CD14-positive monocyte (primary cell): ENCODE measurements around the gene CCT3. TPM values are rescaled to one million over a fixed set of nuclear protein-coding genes. Genes with fewer than 3 reads are reported as not detected.

ENCODE experiments used
- DNase-seq, 3 donors: peaks; one replicate each; pipeline ENCODE4 v3.0.0-alpha.2; 2011 to 2022
- H2AFZ ChIP-seq: 2 replicates; pipeline ENCODE4 v1.6.0; 2012; ENCODE audit warnings: mild to moderate bottlenecking, low read depth, low read length, inconsistent platforms; ENCODE audit not compliant: insufficient read depth, poor library complexity, severe bottlenecking
- H3K27ac ChIP-seq, 2 donors: 1 replicate in 1 of 2; 2 replicates in 1 of 2; pipeline ENCODE4 v1.5.1; 2012 to 2013; ENCODE audit warnings: low read length in 2 of 2, control low read depth in 1 of 2, inconsistent platforms in 1 of 2, low read depth in 1 of 2, mild to moderate bottlenecking in 1 of 2
- H3K27me3 ChIP-seq, 2 donors: one replicate each; pipeline versions ENCODE4 v1.6.0 to v1.6.1; 2011 to 2013; ENCODE audit warnings: low read length in 2 of 2; ENCODE audit not compliant: control insufficient read depth in 2 of 2, insufficient read depth in 2 of 2
- H3K36me3 ChIP-seq, 2 donors: replicated peaks in 1 of 2; 1 replicate in 1 of 2; 2 replicates in 1 of 2; pipeline versions ENCODE4 v1.5.1 to v1.6.1; 2012 to 2013; ENCODE audit warnings: low read length in 2 of 2, control low read depth in 1 of 2, inconsistent platforms in 1 of 2, mild to moderate bottlenecking in 1 of 2; ENCODE audit not compliant: insufficient read depth in 2 of 2, control insufficient read depth in 1 of 2
- H3K4me1 ChIP-seq, 2 donors: 1 replicate in 1 of 2; 2 replicates in 1 of 2; pipeline versions ENCODE4 v1.5.1 to v1.6.1; 2012 to 2013; ENCODE audit warnings: low read length in 2 of 2, control low read depth in 1 of 2, inconsistent platforms in 1 of 2, mild to moderate bottlenecking in 1 of 2, moderate library complexity in 1 of 2; ENCODE audit not compliant: insufficient read depth in 2 of 2, control insufficient read depth in 1 of 2
- H3K4me2 ChIP-seq: replicated peaks from 2 replicates; pipeline ENCODE3; 2012; ENCODE audit warnings: low read length, moderate library complexity, mild to moderate bottlenecking; ENCODE audit not compliant: poor library complexity, severe bottlenecking; ENCODE audit errors: extremely low read depth
- H3K4me3 ChIP-seq, 3 experiments: fragments of 200-600 bp in 1 of 3; sonication (generic) in 1 of 3; replicated peaks in 1 of 3; 1 replicate in 2 of 3; 2 replicates in 1 of 3; pipeline ENCODE4 v1.5.1; 2011 to 2013; ENCODE audit warnings: low read length in 3 of 3, mild to moderate bottlenecking in 3 of 3, control low read depth in 2 of 3, low read depth in 2 of 3, inconsistent platforms in 1 of 3, moderate library complexity in 1 of 3
- H3K79me2 ChIP-seq: 2 replicates; pipeline ENCODE4 v1.6.0; 2012; ENCODE audit warnings: mild to moderate bottlenecking, control low read depth, inconsistent platforms, low read length, moderate library complexity; ENCODE audit not compliant: insufficient read depth
- H3K9ac ChIP-seq: 2 replicates; pipeline ENCODE4 v1.6.0; 2017; ENCODE audit warnings: low read length, mild to moderate bottlenecking; ENCODE audit not compliant: insufficient read depth, poor library complexity, severe bottlenecking
- H3K9me3 ChIP-seq, 2 donors: replicated peaks in 1 of 2; 1 replicate in 1 of 2; 2 replicates in 1 of 2; pipeline versions ENCODE4 v1.5.1 to v1.6.1; 2012 to 2013; ENCODE audit warnings: low read length in 2 of 2, control low read depth in 1 of 2; ENCODE audit not compliant: control insufficient read depth in 1 of 2, insufficient read depth in 1 of 2
- H4K20me1 ChIP-seq: 2 replicates; pipeline ENCODE4 v1.6.0; 2012; ENCODE audit warnings: mild to moderate bottlenecking, low read length, control low read depth, moderate library complexity; ENCODE audit not compliant: insufficient read depth
- H3K27ac Mint-ChIP-seq, 7 donors: one replicate each; pipeline ENCODE4 v1.8.0; 2020; ENCODE audit warnings: mild to moderate bottlenecking in 7 of 7, mixed read lengths in 7 of 7, moderate library complexity in 6 of 7, inconsistent platforms in 2 of 7
- H3K27me3 Mint-ChIP-seq, 3 donors: one replicate each; pipeline ENCODE4 v1.8.0; 2021 to 2022; ENCODE audit warnings: low read depth in 3 of 3, mild to moderate bottlenecking in 3 of 3, mixed read lengths in 3 of 3, moderate library complexity in 3 of 3, inconsistent platforms in 1 of 3
- H3K36me3 Mint-ChIP-seq, 2 donors: one replicate each; pipeline ENCODE4 v1.8.0; 2020; ENCODE audit warnings: mixed read lengths in 2 of 2, inconsistent platforms in 1 of 2, mild to moderate bottlenecking in 1 of 2
- H3K4me1 Mint-ChIP-seq: one replicate; pipeline ENCODE4 v1.8.0; 2020; ENCODE audit warnings: mild to moderate bottlenecking, mixed read lengths
- H3K4me3 Mint-ChIP-seq, 2 donors: one replicate each; pipeline ENCODE4 v1.8.0; 2020; ENCODE audit warnings: mild to moderate bottlenecking in 2 of 2, mixed read lengths in 2 of 2, moderate library complexity in 1 of 2
- H3K9me3 Mint-ChIP-seq, 7 donors: one replicate each; pipeline ENCODE4 v1.8.0; 2020 to 2022; ENCODE audit warnings: mixed read lengths in 7 of 7, mild to moderate bottlenecking in 6 of 7, moderate library complexity in 6 of 7, inconsistent platforms in 2 of 7
- WGBS: methylation state at CpG from one replicate; pipeline ENCODE4 v1.1.5; 2013; ENCODE audit warnings: missing lambda C conversion rate; ENCODE audit not compliant: insufficient coverage; 5-methylcytosine and 5-hydroxymethylcytosine counted together
- intact Hi-C, 2 donors: fragments of 100-400 bp; cut with micrococcal nuclease; formaldehyde crosslinking; loops; one replicate each; pipeline versions ENCODE4 v1.15.0 to v1.15.1; 2023
- polyA plus RNA-seq, 3 donors: library from polyadenylated mRNA; depleted of rRNA in 1 of 3; unstranded in 2 of 3; stranded (reverse) in 1 of 3; fragments of 300-500 nt in 2 of 3; fragments of >200 nt in 1 of 3; fragmentation: Illumina TruSeq in 2 of 3; gene quantifications; 1 replicate in 2 of 3; 2 replicates in 1 of 3; pipeline ENCODE4 v1.2.3, GENCODE V29; 2012 to 2021
- TF ChIP-seq, protein P1 (sequence below): fragments of 200-600 bp; IDR thresholded peaks from one replicate; pipeline ENCODE4 v1.8.0; 2022; ENCODE audit warnings: antibody characterized with exemption, mild to moderate bottlenecking

Gene CCT3
- polyA plus RNA-seq, 3 donors = 65.3 to 97.3 (median 94.8) TPM

DNA sequence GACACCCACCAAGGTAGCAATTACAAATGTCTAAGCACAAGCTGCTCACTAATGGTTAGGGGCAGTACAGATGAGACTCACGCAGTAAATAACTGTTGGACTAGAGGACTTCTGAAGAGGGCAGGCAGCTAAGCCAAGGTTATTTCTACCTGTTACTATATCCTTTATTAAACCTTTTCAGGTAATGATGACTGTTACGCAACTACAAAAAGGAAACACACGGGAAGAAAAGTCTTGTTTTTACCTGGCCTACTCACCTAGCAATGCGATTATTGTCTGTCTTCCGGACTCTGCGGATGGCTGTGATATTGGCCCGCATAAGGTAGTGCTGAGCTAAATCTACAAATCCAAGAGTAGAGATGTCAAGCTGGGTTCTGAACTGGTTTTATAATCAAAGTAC is 21.2 kb downstream of the CCT3 start:
- Histone ChIP-seq H3K4me3 (no peak overlapping the region), H3K79me2 (no peaks in the 10 kb centered on the region), H3K4me1 (no peaks in the 10 kb centered on the region), H3K9ac (no peak overlapping the region), H3K27ac (no peak overlapping the region), H3K4me2 (no peak overlapping the region), H3K36me3 (peaks cover 84 to 100% of the 10 kb centered on the region in 2 donors), H3K27me3 (no peaks in the 10 kb centered on the region), H3K9me3 (no peaks in the 10 kb centered on the region), H4K20me1 (peaks cover 12% of the 10 kb centered on the region), H2AFZ (no peak overlapping the region)
- TF ChIP-seq, protein P1, sequence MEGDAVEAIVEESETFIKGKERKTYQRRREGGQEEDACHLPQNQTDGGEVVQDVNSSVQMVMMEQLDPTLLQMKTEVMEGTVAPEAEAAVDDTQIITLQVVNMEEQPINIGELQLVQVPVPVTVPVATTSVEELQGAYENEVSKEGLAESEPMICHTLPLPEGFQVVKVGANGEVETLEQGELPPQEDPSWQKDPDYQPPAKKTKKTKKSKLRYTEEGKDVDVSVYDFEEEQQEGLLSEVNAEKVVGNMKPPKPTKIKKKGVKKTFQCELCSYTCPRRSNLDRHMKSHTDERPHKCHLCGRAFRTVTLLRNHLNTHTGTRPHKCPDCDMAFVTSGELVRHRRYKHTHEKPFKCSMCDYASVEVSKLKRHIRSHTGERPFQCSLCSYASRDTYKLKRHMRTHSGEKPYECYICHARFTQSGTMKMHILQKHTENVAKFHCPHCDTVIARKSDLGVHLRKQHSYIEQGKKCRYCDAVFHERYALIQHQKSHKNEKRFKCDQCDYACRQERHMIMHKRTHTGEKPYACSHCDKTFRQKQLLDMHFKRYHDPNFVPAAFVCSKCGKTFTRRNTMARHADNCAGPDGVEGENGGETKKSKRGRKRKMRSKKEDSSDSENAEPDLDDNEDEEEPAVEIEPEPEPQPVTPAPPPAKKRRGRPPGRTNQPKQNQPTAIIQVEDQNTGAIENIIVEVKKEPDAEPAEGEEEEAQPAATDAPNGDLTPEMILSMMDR = no peak
- peaks cover 0 to 1% (median 0%) of the 10 kb centered on the region in 3 donors for H3K27me3 Mint-ChIP-seq
- no peak for DNase-seq
- H3K36me3 Mint-ChIP-seq = peaks cover 80 to 94% of the 10 kb centered on the region in 2 donors
- 90% methylated on average over 4 of the region's 7 CpGs for WGBS
- no peak overlapping the region for H3K4me3 Mint-ChIP-seq
- intact Hi-C loops = loop anchor here in 1 of 2 donors (5.0 to 10.0 kb wide), 2 partner anchors 170 to 242 kb away; no protein-coding TSS in a partner anchor
- H3K27ac Mint-ChIP-seq = no peak overlapping the region
- H3K4me1 Mint-ChIP-seq = peaks cover 5% of the 10 kb centered on the region
- peaks cover 0 to 5% (median 0%) of the 10 kb centered on the region in 7 donors for H3K9me3 Mint-ChIP-seq

DNA sequence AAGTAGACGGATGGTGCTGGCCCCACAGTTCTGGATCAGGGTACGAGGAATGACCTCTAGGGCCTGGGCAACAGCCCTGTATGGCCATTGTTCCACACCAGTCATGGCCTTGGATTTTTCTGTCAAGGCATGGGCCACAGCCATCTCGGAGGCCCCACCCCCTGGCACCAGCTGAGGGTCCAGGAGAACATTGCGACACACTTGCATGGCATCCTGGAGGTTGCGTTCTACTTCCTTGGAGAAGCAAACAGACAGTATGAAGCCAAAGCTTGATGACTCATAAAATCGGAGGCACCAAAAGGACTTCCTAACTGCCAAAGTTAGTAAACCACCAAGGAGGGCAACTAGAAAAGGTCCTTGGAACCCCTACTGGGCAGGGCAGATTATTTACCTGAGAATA is 27.1 kb downstream of the CCT3 start:
- TF ChIP-seq, protein P1 = no peak
- DNase-seq = peak in 1 of 3 donors; percentile 27
- peak overlapping the region in 3 of 7 donors; percentile 2 to 46 (median 24) for H3K27ac Mint-ChIP-seq
- H3K4me3 Mint-ChIP-seq = no peak overlapping the region
- H3K9me3 Mint-ChIP-seq = peaks cover 0 to 5% (median 0%) of the 10 kb centered on the region in 7 donors
- H3K27me3 Mint-ChIP-seq = peaks cover 0 to 1% (median 0%) of the 10 kb centered on the region in 3 donors
- Histone ChIP-seq H3K27me3 (no peaks in the 10 kb centered on the region), H3K36me3 (peaks cover 74 to 95% of the 10 kb centered on the region in 2 donors), H3K4me1 (peaks cover 10% of the 10 kb centered on the region in 2 donors), H3K9ac (no peak overlapping the region), H3K4me3 (no peak overlapping the region), H4K20me1 (no peaks in the 10 kb centered on the region), H3K27ac (peak overlapping the region in 1 of 2 donors; percentile 40), H3K79me2 (no peaks in the 10 kb centered on the region), H3K9me3 (no peaks in the 10 kb centered on the region), H2AFZ (no peak overlapping the region), H3K4me2 (no peak overlapping the region)
- WGBS = 35% methylated on average over 5 of the region's 6 CpGs
- peaks cover 13% of the 10 kb centered on the region for H3K4me1 Mint-ChIP-seq
- intact Hi-C loops = loop anchor here in 1 of 2 donors (10.0 kb wide), 1 partner anchor 236 kb away; no protein-coding TSS in a partner anchor
- peaks cover 79 to 99% of the 10 kb centered on the region in 2 donors for H3K36me3 Mint-ChIP-seq
